ENCODE measurements around the gene BNIP3.

- no peak for TF ChIP-seq CTCF (IDR thresholded peaks at IDR 0.05; ENCODE audit: control extremely low read depth in 1 of 3, insufficient read depth in 1 of 3, low read depth in 1 of 3, low read length in 3 of 3)
- TF ChIP-seq POLR2A (IDR thresholded peaks at IDR 0.05; ENCODE audit: control extremely low read depth in 1 of 2, low read depth in 2 of 2, low read length in 2 of 2): no peak
- no peak for TF ChIP-seq SIX5 (IDR thresholded peaks at IDR 0.05; ENCODE audit: low read depth, low read length)
- no peak for TF ChIP-seq EZH2 (IDR thresholded peaks at IDR 0.05; ENCODE audit: low read depth, low read length, severe bottlenecking)
- no peak for TF ChIP-seq EP300 (IDR thresholded peaks at IDR 0.05; ENCODE audit: borderline replicate concordance in 1 of 2, low read depth in 2 of 2, low read length in 2 of 2)
- TF ChIP-seq SRF (IDR thresholded peaks at IDR 0.05; ENCODE audit: low read depth, low read length): no peak
- TF ChIP-seq JUND (IDR thresholded peaks at IDR 0.05; ENCODE audit: low read length): no peak
- TF ChIP-seq SP4 (IDR thresholded peaks at IDR 0.05; ENCODE audit: low read length): no peak
- no peak for TF ChIP-seq TAF1 (IDR thresholded peaks at IDR 0.05; ENCODE audit: low read depth, low read length)
- no peak for TF ChIP-seq BACH1 (IDR thresholded peaks at IDR 0.05; ENCODE audit: low read length)
- TF ChIP-seq BRCA1 (IDR thresholded peaks at IDR 0.05; ENCODE audit: low read depth, low read length): no peak
Measured at GRCh38 chr10:131977323-131978096, 4.2 kb downstream of the BNIP3 start.
